A673 (cell line): ENCODE results near the gene MAP7. TPM values are rescaled to one million over a fixed set of nuclear protein-coding genes. Genes with fewer than 3 reads are reported as not detected.

ENCODE experiments used
- BruUV-seq: library from RNA; stranded (reverse); fragments of 400-500 nt; replicated peaks from 2 replicates; lab custom pipeline; 2021; lab: Mats Ljungman, UMichigan
- CTCF ChIA-PET: fragments of 300-600 bp; sonication (Branson Sonifier 250); formaldehyde crosslinking; loops from one replicate; lab custom pipeline; 2022; ENCODE audit warnings: antibody characterized with exemption; lab: Charles Lee
- POLR2A ChIA-PET: fragments of 300-600 bp; sonication (Branson Sonifier 250); formaldehyde crosslinking; loops from one replicate; lab custom pipeline; 2022; ENCODE audit warnings: antibody characterized with exemption; ENCODE audit not compliant: low non-redundant PET; lab: Charles Lee
- DNase-seq: peaks from one replicate; pipeline ENCODE4 v3.0.0-alpha.2; 2015; ENCODE audit warnings: low spot score
- H3K27ac ChIP-seq: fragments of 200-600 bp; sonication (generic); 2 replicates; pipeline ENCODE4 v1.5.1; 2016; ENCODE audit warnings: mixed run types, low read depth, mild to moderate bottlenecking, mixed read lengths, antibody characterized with exemption, low read length; ENCODE audit not compliant: poor library complexity, severe bottlenecking
- H3K27me3 ChIP-seq: fragments of 200-600 bp; sonication (generic); replicated peaks from 2 replicates; pipeline ENCODE4 v1.6.1; 2017; ENCODE audit warnings: mixed run types, low read depth, mild to moderate bottlenecking, mixed read lengths, antibody characterized with exemption, low read length; ENCODE audit not compliant: insufficient read depth, poor library complexity
- H3K36me3 ChIP-seq: fragments of 200-600 bp; sonication (generic); 2 replicates; pipeline ENCODE4 v1.6.1; 2016; ENCODE audit warnings: mixed run types, mild to moderate bottlenecking, mixed read lengths, antibody characterized with exemption, low read length; ENCODE audit not compliant: insufficient read depth, poor library complexity, severe bottlenecking
- H3K4me1 ChIP-seq: fragments of 200-600 bp; sonication (generic); 2 replicates; pipeline ENCODE4 v1.6.1; 2017; ENCODE audit warnings: mixed run types, mild to moderate bottlenecking, mixed read lengths, antibody characterized with exemption, low read length; ENCODE audit not compliant: insufficient read depth, poor library complexity, severe bottlenecking
- H3K4me3 ChIP-seq: fragments of 200-600 bp; sonication (generic); 2 replicates; pipeline ENCODE4 v1.5.1; 2016; ENCODE audit warnings: low read depth, mixed run types, mild to moderate bottlenecking, mixed read lengths, low read length; ENCODE audit not compliant: poor library complexity, severe bottlenecking
- H3K9me3 ChIP-seq: fragments of 200-600 bp; sonication (generic); 2 replicates; pipeline ENCODE4 v1.6.1; 2016; ENCODE audit warnings: mixed run types, low read depth, mild to moderate bottlenecking, mixed read lengths, antibody characterized with exemption, low read length; ENCODE audit not compliant: poor library complexity, severe bottlenecking
- CTCF ChIP-seq: fragments of 300-800, 200-600 bp; sonication (generic); conservative IDR thresholded peaks from 2 replicates; pipeline ENCODE4 v1.5.1; 2017; ENCODE audit warnings: low read depth, mild to moderate bottlenecking, antibody characterized with exemption, low read length, moderate library complexity, mixed read lengths
- EZH2 ChIP-seq: fragments of 200-600 bp; sonication (generic); IDR thresholded peaks from 2 replicates; pipeline ENCODE4 v1.6.1; 2017; ENCODE audit warnings: borderline replicate concordance, low read depth, mild to moderate bottlenecking, mixed read lengths, antibody characterized with exemption, low read length; ENCODE audit not compliant: poor library complexity, severe bottlenecking
- intact Hi-C: fragments of 100-400 bp; cut with micrococcal nuclease; formaldehyde crosslinking; loops from one replicate; pipeline ENCODE4 v1.10.0; 2022; ENCODE audit not compliant: unreplicated experiment
- total RNA-seq: library from RNA; stranded (reverse); gene quantifications from 2 replicates; pipeline ENCODE4 v1.2.3, GENCODE V29; 2021

The MAP7 gene
- total RNA-seq, 1 experiment from 2014 or later: 0.09 TPM

DNA sequence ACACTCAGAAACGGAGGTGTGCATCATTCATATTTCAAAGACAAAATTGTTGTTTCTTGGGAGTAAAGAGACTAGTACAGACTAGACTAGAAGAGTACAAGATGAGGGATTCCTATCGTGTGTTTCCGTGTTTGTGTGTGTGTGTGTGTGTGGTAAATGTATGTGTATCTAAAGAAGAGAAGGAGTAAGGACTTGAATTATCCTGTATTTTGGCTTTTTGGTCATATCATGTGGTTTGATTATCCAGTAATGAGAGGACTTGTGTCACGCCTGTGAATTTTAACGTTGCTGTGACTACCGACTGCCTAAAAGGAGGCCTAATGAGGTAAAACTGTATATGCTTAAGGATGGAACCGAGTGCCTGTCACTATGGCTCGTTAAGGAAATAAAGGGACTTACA, 44.4 kb upstream of the MAP7 start:
- POLR2A ChIA-PET: no interaction called here

GRCh38 chr6:136593748-136594490, 43.7 kb upstream of the MAP7 start:
- peak; percentile 78 for DNase-seq
- TF ChIP-seq EZH2 (no peak), CTCF (no peak)
- H3K4me1 ChIP-seq: peaks cover 12% of the 10 kb centered on the region
- BruUV-seq: no TSS peak
- H3K9me3 ChIP-seq: no peaks in the 10 kb centered on the region
- intact Hi-C loops: no loop called here
- H3K27me3 ChIP-seq: no peaks in the 10 kb centered on the region
- H3K36me3 ChIP-seq: no peaks in the 10 kb centered on the region
- ChIA-PET POLR2A (no interaction called here), CTCF (interaction anchor here (0.9 kb wide), 1 partner anchor 16 kb away, joined by 5 read pairs; no protein-coding TSS in a partner anchor)
- H3K27ac ChIP-seq: no peak overlapping the region
- no peak overlapping the region for H3K4me3 ChIP-seq

More for the DNA sequence above, 44.4 kb upstream of the MAP7 start:
- H3K27ac ChIP-seq: no peak overlapping the region
- no peak overlapping the region for H3K4me3 ChIP-seq
- H3K9me3 ChIP-seq: no peaks in the 10 kb centered on the region
- CTCF ChIA-PET: no interaction called here
- no peak for DNase-seq
- TF ChIP-seq CTCF (no peak), EZH2 (no peak)
- peaks cover 15% of the 10 kb centered on the region for H3K4me1 ChIP-seq
- no peaks in the 10 kb centered on the region for H3K36me3 ChIP-seq
- no peaks in the 10 kb centered on the region for H3K27me3 ChIP-seq
- intact Hi-C loops: no loop called here
- BruUV-seq: no TSS peak

GRCh38 chr6:136592930-136593673, 42.9 kb upstream of the MAP7 start:
- ChIA-PET POLR2A (no interaction called here), CTCF (interaction anchor here (0.9 kb wide), 1 partner anchor 17 kb away, joined by 5 read pairs; no protein-coding TSS in a partner anchor)
- BruUV-seq: no TSS peak
- no peak overlapping the region for H3K4me3 ChIP-seq
- intact Hi-C loops: no loop called here
- H3K27ac ChIP-seq: no peak overlapping the region
- H3K4me1 ChIP-seq: peaks cover 12% of the 10 kb centered on the region
- H3K36me3 ChIP-seq: no peaks in the 10 kb centered on the region
- no peak for DNase-seq
- no peaks in the 10 kb centered on the region for H3K27me3 ChIP-seq
- H3K9me3 ChIP-seq: no peaks in the 10 kb centered on the region
- TF ChIP-seq CTCF (no peak), EZH2 (no peak)
